ENCODE results near the gene BCAS3.

- no peak for TF ChIP-seq CTCF (IDR thresholded peaks at IDR 0.05; ENCODE audit: low read depth, low read length)
- no peak for TF ChIP-seq EZH2phosphoT487 (IDR thresholded peaks at IDR 0.05; ENCODE audit: low read depth)
Observed at GRCh38 chr17:61047515-61047914, 369.9 kb downstream of the BCAS3 start.

Measured in OCI-LY3 (cell line).